ENCODE measurements around the gene NUTF2. TPM values are rescaled to one million over a fixed set of nuclear protein-coding genes. Genes with fewer than 3 reads are reported as not detected.
A peak's percentile ranks its signal among the peaks of the same experiment; 100 is the strongest.
"Not testable (repeated sequence)": the region's sequence is repeated elsewhere in the genome, so short reads cannot be mapped to it uniquely, and the experiment has no call there.

Gene NUTF2
- total RNA-seq, 4 donors from 2014 or later, result 31.6 to 153 (median 58.4) TPM

- no peak for DNase-seq
- Histone ChIP-seq H3K27ac (no peak overlapping the region), H3K4me3 (replicated peaks in 1 of 3) (no peak overlapping the region), H3K9me3 (no peaks in the 10 kb centered on the region), H3K36me3 (peaks cover 0 to 4% of the 10 kb centered on the region in 2 donors), H3K27me3 (no peaks in the 10 kb centered on the region), H3K4me1 (peaks cover 13 to 49% of the 10 kb centered on the region in 2 donors)
- intact Hi-C loops (cut with DNase I), result no loop called here
- TF ChIP-seq CTCF (IDR thresholded peaks at IDR 0.05) (no peak), POLR2A (IDR thresholded peaks at IDR 0.05) (no peak)
- WGBS, 2 donors, result 80 to 84% methylated on average over 6 of the region's 6 CpGs
These were observed 15.1 kb downstream of the NUTF2 start for GRCh38 chr16:67861877-67862276.

GRCh38 chr16:67862623-67863583 is 16.2 kb downstream of the NUTF2 start:
- H3K27me3 ChIP-seq, result no peaks in the 10 kb centered on the region
- H3K4me3 ChIP-seq (replicated peaks in 1 of 3), result no peak overlapping the region
- H3K4me1 ChIP-seq, result peaks cover 3 to 38% of the 10 kb centered on the region in 2 donors
- H3K36me3 ChIP-seq, result peaks cover 4 to 11% of the 10 kb centered on the region in 2 donors
- peak overlapping the region; percentile 25 to 77 (median 62) for H3K27ac ChIP-seq
- no peak for TF ChIP-seq POLR2A (IDR thresholded peaks at IDR 0.05)
- TF ChIP-seq CTCF (IDR thresholded peaks at IDR 0.05), result no peak
- 67 to 72% methylated on average over 11 of the region's 11 CpGs for WGBS, 2 donors
- peak in 1 of 2 donors; percentile 22 for DNase-seq
- H3K9me3 ChIP-seq, result no peaks in the 10 kb centered on the region
- intact Hi-C loops (cut with DNase I), result no loop called here

GRCh38 chr16:67864044-67864443 is 17.3 kb downstream of the NUTF2 start:
- H3K4me3 ChIP-seq (replicated peaks in 1 of 3); H3K9me3 ChIP-seq; H3K27me3 ChIP-seq; intact Hi-C loops (cut with DNase I); DNase-seq: not testable (repeated sequence)
- Histone ChIP-seq H3K27ac (peak overlapping the region in 2 of 3 donors; percentile 62 to 77), H3K4me1 (peaks cover 0 to 27% of the 10 kb centered on the region in 2 donors), H3K36me3 (peaks cover 4 to 21% of the 10 kb centered on the region in 2 donors)
- 94% methylated on average over 6 of the region's 6 CpGs for WGBS, 2 donors

GRCh38 chr16:67864594-67864993 is 17.9 kb downstream of the NUTF2 start:
- intact Hi-C loops (cut with DNase I), result no loop called here
- Histone ChIP-seq H3K4me1 (peaks cover 0 to 27% of the 10 kb centered on the region in 2 donors), H3K27me3 (no peaks in the 10 kb centered on the region), H3K4me3 (replicated peaks in 1 of 3) (no peak overlapping the region), H3K36me3 (peaks cover 5 to 22% of the 10 kb centered on the region in 2 donors), H3K27ac (no peak overlapping the region), H3K9me3 (no peaks in the 10 kb centered on the region)
- no peak for DNase-seq
- no peak for TF ChIP-seq POLR2A (IDR thresholded peaks at IDR 0.05)
- TF ChIP-seq CTCF (IDR thresholded peaks at IDR 0.05), result no peak
- whole genome bisulfite sequencing, 2 donors, result 87 to 94% methylated on average over 2 of the region's 2 CpGs

DNA sequence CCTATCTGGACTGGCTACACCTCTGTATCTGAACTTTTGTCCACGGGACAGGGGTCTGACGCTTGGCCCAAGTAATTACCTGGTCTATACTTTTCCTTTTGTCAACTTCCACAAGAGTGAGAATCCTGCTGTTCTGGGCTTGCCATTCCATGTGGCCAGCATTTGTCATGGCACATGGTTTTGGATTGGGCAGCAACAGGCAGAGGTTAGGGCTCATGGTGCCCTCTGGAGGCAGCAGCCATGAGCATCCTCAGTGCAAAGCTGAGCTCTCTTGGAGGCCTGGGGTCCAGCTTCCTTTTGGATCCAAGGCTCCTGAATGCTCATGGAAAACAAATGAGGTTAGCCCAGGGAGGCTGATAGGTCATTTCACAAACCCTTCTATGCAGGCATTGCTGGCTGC is 18.6 kb downstream of the NUTF2 start:
- intact Hi-C loops (cut with DNase I), result no loop called here
- Histone ChIP-seq H3K4me1 (peaks cover 0 to 27% of the 10 kb centered on the region in 2 donors), H3K4me3 (replicated peaks in 1 of 3) (no peak overlapping the region), H3K36me3 (peaks cover 10 to 29% of the 10 kb centered on the region in 2 donors), H3K27ac (no peak overlapping the region), H3K9me3 (no peaks in the 10 kb centered on the region), H3K27me3 (no peaks in the 10 kb centered on the region)
- DNase-seq, result peak in 1 of 2 donors; percentile 19
- WGBS, 2 donors, result 90 to 100% methylated on average over 2 of the region's 2 CpGs
- TF ChIP-seq POLR2A (IDR thresholded peaks at IDR 0.05), result no peak
- peak in 4 of 6 experiments; percentile 1 to 28 (median 20) for TF ChIP-seq CTCF (IDR thresholded peaks at IDR 0.05)

Measured in thyroid gland (tissue), 4 donors.